Neural progenitor cell (in vitro differentiated cells): ENCODE measurements around the gene TRAK2.

Experiments
- CTCF ChIP-seq: fragments of 200-600 bp; sonication (generic); IDR thresholded peaks from 2 replicates; pipeline ENCODE4 v1.5.1; 2017; ENCODE audit warnings: antibody characterized with exemption, mild to moderate bottlenecking
- EZH2phosphoT487 ChIP-seq: fragments of 200-600 bp; sonication (generic); IDR thresholded peaks from 2 replicates; pipeline ENCODE4 v1.6.1; 2017; ENCODE audit warnings: antibody characterized with exemption

- no peak for TF ChIP-seq CTCF
- TF ChIP-seq EZH2phosphoT487 = no peak
These were observed 81.5 kb downstream of the TRAK2 start for GRCh38 chr2:201369775-201370174.
